Sigmoid colon (tissue), 7 donors: ENCODE measurements around the gene CBFA2T2. TPM values are rescaled to one million over a fixed set of nuclear protein-coding genes. Genes with fewer than 3 reads are reported as not detected.

ENCODE experiments used
- DNase-seq: peaks from one replicate; pipeline ENCODE4 v3.0.0-alpha.2; 2019
- H3K27ac ChIP-seq, 4 donors: fragments of 200-600 bp; sonication (generic); one replicate each; pipeline ENCODE4 v1.5.1; 2016 to 2019; ENCODE audit warnings: mild to moderate bottlenecking in 1 of 4
- H3K27me3 ChIP-seq, 3 donors: fragments of 200-600 bp; sonication (generic); one replicate each; pipeline ENCODE4 v1.5.1; 2019; ENCODE audit warnings: mild to moderate bottlenecking in 1 of 3
- H3K36me3 ChIP-seq, 4 donors: fragments of 200-600 bp; sonication (generic); one replicate each; pipeline ENCODE4 v1.5.1; 2016 to 2019
- H3K4me1 ChIP-seq, 4 donors: fragments of 200-600 bp; sonication (generic); one replicate each; pipeline ENCODE4 v1.5.1; 2017 to 2019
- H3K4me3 ChIP-seq, 4 donors: fragments of 200-600 bp; sonication (generic); one replicate each; pipeline ENCODE4 v1.5.1; 2017 to 2019; ENCODE audit warnings: mild to moderate bottlenecking in 2 of 4, moderate library complexity in 1 of 4
- H3K9me3 ChIP-seq, 4 donors: fragments of 200-600 bp in 3 of 4; sonication (generic) in 3 of 4; one replicate each; pipeline versions ENCODE4 v1.5.1 to v1.6.1; 2013 to 2019
- CTCF ChIP-seq, 4 experiments: fragments of 450-650 bp in 3 of 4; fragments of 200-600 bp in 1 of 4; IDR thresholded peaks; one replicate each; pipeline ENCODE4 v1.5.1; 2016 to 2019; ENCODE audit warnings: antibody characterized with exemption in 4 of 4, mild to moderate bottlenecking in 3 of 4, moderate library complexity in 2 of 4
- EP300 ChIP-seq, 4 donors: sonication (generic); formaldehyde crosslinking; IDR thresholded peaks; one replicate each; pipeline ENCODE4 v1.6.1; 2017; ENCODE audit warnings: antibody characterized with exemption in 4 of 4
- POLR2A ChIP-seq, 2 donors: fragments of 450-650 bp; IDR thresholded peaks; one replicate each; pipeline ENCODE4 v1.6.1; 2016; ENCODE audit warnings: antibody characterized with exemption in 2 of 2, mild to moderate bottlenecking in 2 of 2, moderate library complexity in 2 of 2
- POLR2AphosphoS5 ChIP-seq, 4 donors: sonication (generic); formaldehyde crosslinking; IDR thresholded peaks; one replicate each; pipeline ENCODE4 v1.6.1; 2017; ENCODE audit warnings: antibody characterized with exemption in 4 of 4
- WGBS, 2 donors: extraction: QIAGEN DNeasy Blood & Tissue Kit; methylation state at CpG; one replicate each; pipeline ENCODE4 v1.1.7; 2013; 5-methylcytosine and 5-hydroxymethylcytosine counted together
- intact Hi-C: fragments of 100-400 bp; cut with DNase I; formaldehyde crosslinking; loops from one replicate; pipeline ENCODE4 v1.15.1; 2023
- polyA plus RNA-seq, 3 donors: library from polyadenylated mRNA; stranded (reverse); fragments of 200-250 nt; gene quantifications; one replicate each; pipeline ENCODE4 v1.2.3, GENCODE V29; 2013
- total RNA-seq, 4 donors: library from RNA; depleted of rRNA; stranded (reverse); fragments of >200 nt; gene quantifications; one replicate each; pipeline ENCODE4 v1.1.0, GENCODE V29; 2016
- donor health status: healthy with polysubstance abuse.
- donor health status: Bipolar disorder and iron deficiency.
- donor health status: healthy.

The CBFA2T2 gene
- total and polyA plus RNA-seq, 7 donors: 5.4 to 26.0 (median 17.1) TPM

GRCh38 chr20:33443006-33443511, 46.8 kb upstream of the CBFA2T2 start:
- whole genome bisulfite sequencing, 2 donors: 3% methylated on average over 45 of the region's 45 CpGs
- H3K4me3 ChIP-seq: peak overlapping the region; percentile 53 to 86 (median 84)
- peak; percentile 73 for DNase-seq
- peak overlapping the region; percentile 83 to 91 (median 86) for H3K27ac ChIP-seq
- TF ChIP-seq POLR2A (IDR thresholded peaks at IDR 0.05) (no peak), POLR2AphosphoS5 (IDR thresholded peaks at IDR 0.05) (no peak), CTCF (IDR thresholded peaks at IDR 0.05) (no peak), EP300 (IDR thresholded peaks at IDR 0.05) (no peak)
- no peaks in the 10 kb centered on the region for H3K27me3 ChIP-seq
- H3K36me3 ChIP-seq: no peaks in the 10 kb centered on the region
- H3K4me1 ChIP-seq: peaks cover 0 to 25% (median 16%) of the 10 kb centered on the region in 4 donors
- no peaks in the 10 kb centered on the region for H3K9me3 ChIP-seq
- intact Hi-C loops: loop anchor here (5.0 to 10.0 kb wide), 3 partner anchors 41 to 292 kb away; partner anchors contain the start of genes C20orf144, CDK5RAP1 and ZNF341

- H3K4me1 ChIP-seq: peaks cover 0 to 25% (median 14%) of the 10 kb centered on the region in 4 donors
- H3K27ac ChIP-seq: peak within 1 kb of the TSS; percentile 83 to 91 (median 86)
- DNase-seq: peak; percentile 96
- H3K4me3 ChIP-seq: peak within 1 kb of the TSS; percentile 53 to 86 (median 84)
- no peaks in the 10 kb centered on the region for H3K9me3 ChIP-seq
- H3K36me3 ChIP-seq: no peaks in the 10 kb centered on the region
- no peaks in the 10 kb centered on the region for H3K27me3 ChIP-seq
- intact Hi-C loops: loop anchor here (5.0 to 10.0 kb wide), 3 partner anchors 41 to 291 kb away; partner anchors contain the start of genes C20orf144, CDK5RAP1 and ZNF341
- WGBS, 2 donors: 1% methylated on average over 75 of the region's 75 CpGs
- no peak for TF ChIP-seq POLR2A (IDR thresholded peaks at IDR 0.05)
- TF ChIP-seq CTCF (IDR thresholded peaks at IDR 0.05): no peak
- TF ChIP-seq POLR2AphosphoS5 (IDR thresholded peaks at IDR 0.05): peak in 3 of 4 donors; percentile 12 to 38 (median 34)
- TF ChIP-seq EP300 (IDR thresholded peaks at IDR 0.05): no peak
Measured at GRCh38 chr20:33443512-33444239, 46.2 kb upstream of the CBFA2T2 start, which contains the start of gene SNTA1. Gene SNTA1 (minus strand): TSS chr20:33443763. CDS start chr20:33443620, 143 bp downstream.

GRCh38 chr20:33444797-33445560, 44.9 kb upstream of the CBFA2T2 start:
- Histone ChIP-seq H3K4me3 (peak overlapping the region in 1 of 4 donors; percentile 84), H3K9me3 (no peaks in the 10 kb centered on the region), H3K4me1 (peaks cover 0 to 25% (median 14%) of the 10 kb centered on the region in 4 donors), H3K27ac (peak overlapping the region in 3 of 4 donors; percentile 86 to 91 (median 86)), H3K36me3 (no peaks in the 10 kb centered on the region), H3K27me3 (no peaks in the 10 kb centered on the region)
- DNase-seq: no peak
- peak in 1 of 4 experiments; percentile 11 for TF ChIP-seq CTCF (IDR thresholded peaks at IDR 0.05)
- TF ChIP-seq POLR2AphosphoS5 (IDR thresholded peaks at IDR 0.05): no peak
- WGBS, 2 donors: 25 to 47% methylated on average over 4 of the region's 4 CpGs
- intact Hi-C loops: loop anchor here (5.0 to 10.0 kb wide), 3 partner anchors 43 to 290 kb away; partner anchors contain the start of genes C20orf144, CDK5RAP1 and ZNF341

GRCh38 chr20:33445881-33446625, 43.8 kb upstream of the CBFA2T2 start:
- Histone ChIP-seq H3K9me3 (no peaks in the 10 kb centered on the region), H3K27me3 (no peaks in the 10 kb centered on the region), H3K4me1 (peaks cover 0 to 20% (median 14%) of the 10 kb centered on the region in 4 donors), H3K36me3 (no peaks in the 10 kb centered on the region), H3K4me3 (no peak overlapping the region), H3K27ac (no peak overlapping the region)
- WGBS, 2 donors: 83 to 90% methylated on average over 4 of the region's 4 CpGs
- no peak for TF ChIP-seq POLR2A (IDR thresholded peaks at IDR 0.05)
- no peak for TF ChIP-seq EP300 (IDR thresholded peaks at IDR 0.05)
- TF ChIP-seq POLR2AphosphoS5 (IDR thresholded peaks at IDR 0.05): no peak
- no peak for TF ChIP-seq CTCF (IDR thresholded peaks at IDR 0.05)
- intact Hi-C loops: loop anchor here (10.0 kb wide), 1 partner anchor 289 kb away; the partner anchor contains the start of gene ZNF341
- DNase-seq: no peak
